Keratinocyte (primary cell): ENCODE measurements around the gene PKNOX2. TPM values are rescaled to one million over a fixed set of nuclear protein-coding genes. Genes with fewer than 3 reads are reported as not detected.
A peak's percentile ranks its signal among the peaks of the same experiment; 100 is the strongest.

Experiments used
- DNase-seq: peaks from one replicate; pipeline ENCODE4 v3.0.0-alpha.2; 2011; ENCODE audit warnings: low read depth, missing footprints, low spot score
- FAIRE-seq: peaks from 2 replicates; lab custom pipeline; 2011; peaks lifted over from hg19 to GRCh38; lab: Jason Lieb, UNC
- H2AFZ ChIP-seq: 2 replicates; pipeline ENCODE4 v1.6.0; 2012; ENCODE audit warnings: low read length, control low read depth, inconsistent platforms; ENCODE audit not compliant: control insufficient read depth
- H3K27ac ChIP-seq: 2 replicates; pipeline ENCODE4 v1.5.1; 2011; ENCODE audit warnings: low read length; ENCODE audit not compliant: control insufficient read depth, insufficient read depth
- H3K27me3 ChIP-seq: 3 replicates; pipeline ENCODE4 v1.6.0; 2011; ENCODE audit warnings: low read length; ENCODE audit not compliant: control insufficient read depth, insufficient read depth; ENCODE audit errors: extremely low read depth
- H3K36me3 ChIP-seq, 2 experiments: 2 replicates in 1 of 2; 3 replicates in 1 of 2; pipeline ENCODE4 v1.5.1; 2011; ENCODE audit warnings: low read length in 2 of 2, mild to moderate bottlenecking in 1 of 2; ENCODE audit not compliant: control insufficient read depth in 2 of 2, insufficient read depth in 2 of 2; ENCODE audit errors: extremely low read depth in 1 of 2
- H3K4me1 ChIP-seq: 3 replicates; pipeline ENCODE4 v1.5.1; 2011; ENCODE audit warnings: low read length; ENCODE audit not compliant: control insufficient read depth, insufficient read depth; ENCODE audit errors: extremely low read depth
- H3K4me2 ChIP-seq: 3 replicates; pipeline ENCODE4 v1.6.0; 2011; ENCODE audit warnings: low read depth, low read length; ENCODE audit not compliant: control insufficient read depth, insufficient read depth; ENCODE audit errors: extremely low read depth
- H3K4me3 ChIP-seq, 3 experiments: fragments of 200-600 bp in 1 of 3; sonication (generic) in 1 of 3; 2 replicates in 2 of 3; 3 replicates in 1 of 3; pipeline ENCODE4 v1.5.1; 2011 to 2016; ENCODE audit warnings: low read length in 3 of 3, mild to moderate bottlenecking in 3 of 3, control low read depth in 2 of 3, inconsistent platforms in 1 of 3, low read depth in 1 of 3, mixed read lengths in 1 of 3, mixed run types in 1 of 3, moderate library complexity in 1 of 3; ENCODE audit not compliant: control insufficient read depth in 2 of 3, insufficient read depth in 2 of 3; ENCODE audit errors: extremely low read depth in 1 of 3
- H3K79me2 ChIP-seq: 2 replicates; pipeline ENCODE4 v1.6.0; 2012; ENCODE audit warnings: low read length; ENCODE audit not compliant: control insufficient read depth, insufficient read depth
- H3K9ac ChIP-seq: 3 replicates; pipeline ENCODE4 v1.6.0; 2011; ENCODE audit warnings: low read length; ENCODE audit not compliant: control insufficient read depth, insufficient read depth; ENCODE audit errors: extremely low read depth
- H3K9me1 ChIP-seq: 3 replicates; pipeline ENCODE4 v1.6.0; 2011; ENCODE audit warnings: low read length; ENCODE audit not compliant: control insufficient read depth, insufficient read depth; ENCODE audit errors: extremely low read depth
- H3K9me3 ChIP-seq: 2 replicates; pipeline ENCODE4 v1.5.1; 2012; ENCODE audit warnings: low read depth, low read length; ENCODE audit not compliant: control insufficient read depth
- H4K20me1 ChIP-seq: 3 replicates; pipeline ENCODE4 v1.6.0; 2011; ENCODE audit warnings: low read length; ENCODE audit not compliant: control insufficient read depth, insufficient read depth; ENCODE audit errors: extremely low read depth
- CTCF ChIP-seq, 3 experiments: IDR thresholded peaks in 1 of 3; conservative IDR thresholded peaks in 1 of 3; optimal IDR thresholded peaks in 1 of 3; 2 replicates in 2 of 3; 3 replicates in 1 of 3; pipeline versions ENCODE3 to v1.5.1; 2011; ENCODE audit warnings: low read length in 3 of 3, mild to moderate bottlenecking in 3 of 3, moderate library complexity in 2 of 3, control low read depth in 1 of 3, inconsistent platforms in 1 of 3; ENCODE audit not compliant: insufficient read depth in 2 of 3; ENCODE audit errors: extremely low read depth in 1 of 3
- EZH2 ChIP-seq: IDR thresholded peaks from one replicate; pipeline ENCODE4 v1.6.1; 2012; ENCODE audit warnings: inconsistent platforms, mild to moderate bottlenecking, low read length, moderate library complexity
- dilution Hi-C: fragments of 300-500 bp; cut with MboI; formaldehyde crosslinking; loops from one replicate; pipeline ENCODE4 v1.7.0; 2020; ENCODE audit warnings: low sequenced_read_pairs; ENCODE audit not compliant: extremely low pct_ligation_motif_present
- polyA plus RNA-seq, 5 experiments: library from polyadenylated mRNA; depleted of rRNA in 3 of 5; stranded (reverse) in 3 of 5; stranded (forward) in 1 of 5; unstranded in 1 of 5; fragments of >200 nt; gene quantifications; 1 replicate in 1 of 5; 2 replicates in 3 of 5; 3 replicates in 1 of 5; pipeline versions ENCODE4 v1.2.1 to v1.2.3, GENCODE V29; 2011 to 2012; ENCODE audit warnings: missing spikeins in 2 of 5, low read depth in 1 of 5, low replicate concordance in 1 of 5

Gene PKNOX2
- polyA plus RNA-seq, 1 donor (not counting 4 experiments of a cell fraction or from before 2014, with no cell fraction given), result 0.05 TPM

GRCh38 chr11:125429174-125429707 lies 264.7 kb downstream of the PKNOX2 start:
- Histone ChIP-seq H3K4me1 (peaks cover 8% of the 10 kb centered on the region), H3K79me2 (no peaks in the 10 kb centered on the region), H3K9ac (no peak overlapping the region), H3K4me3 (no peak overlapping the region), H3K9me3 (no peaks in the 10 kb centered on the region), H4K20me1 (no peaks in the 10 kb centered on the region), H3K36me3 (no peaks in the 10 kb centered on the region), H3K27ac (no peak overlapping the region), H3K4me2 (no peak overlapping the region), H3K27me3 (peaks cover 3% of the 10 kb centered on the region), H3K9me1 (no peaks in the 10 kb centered on the region), H2AFZ (no peak overlapping the region)
- TF ChIP-seq CTCF (optimal IDR thresholded peaks at IDR 0.05 in 1 of 3, IDR thresholded peaks at IDR 0.05 in 1 of 3, conservative IDR thresholded peaks at IDR 0.05 in 1 of 3; ENCODE audit: extremely low read depth in 1 of 3, insufficient read depth in 2 of 3, low read length in 3 of 3), result peak; percentile 89 to 97 (median 93)
- TF ChIP-seq EZH2, result no peak
- dilution Hi-C loops, result no loop called here
- FAIRE-seq (peak; percentile 92), DNase-seq (no peak)

- FAIRE-seq, result no peak
- Histone ChIP-seq H3K27ac (no peak overlapping the region), H3K79me2 (no peaks in the 10 kb centered on the region), H3K9ac (no peak overlapping the region), H3K27me3 (peaks cover 3% of the 10 kb centered on the region), H3K36me3 (no peaks in the 10 kb centered on the region), H4K20me1 (no peaks in the 10 kb centered on the region), H3K4me2 (no peak overlapping the region), H3K4me1 (peaks cover 8% of the 10 kb centered on the region), H2AFZ (no peak overlapping the region), H3K9me3 (no peaks in the 10 kb centered on the region), H3K9me1 (no peaks in the 10 kb centered on the region), H3K4me3 (no peak overlapping the region)
- dilution Hi-C loops, result no loop called here
- DNase-seq, result no peak
- no peak for TF ChIP-seq CTCF (optimal IDR thresholded peaks at IDR 0.05 in 1 of 3, IDR thresholded peaks at IDR 0.05 in 1 of 3, conservative IDR thresholded peaks at IDR 0.05 in 1 of 3; ENCODE audit: extremely low read depth in 1 of 3, insufficient read depth in 2 of 3, low read length in 3 of 3)
- TF ChIP-seq EZH2, result no peak
These were observed 265.5 kb downstream of the PKNOX2 start for GRCh38 chr11:125429807-125430678.
